Subcutaneous adipose tissue (tissue), 4 donors: ENCODE results near the gene WDR37. TPM values are rescaled to one million over a fixed set of nuclear protein-coding genes. Genes with fewer than 3 reads are reported as not detected.

ENCODE experiments used
- CTCF ChIP-seq: fragments of 450-650 bp; IDR thresholded peaks from one replicate; pipeline ENCODE4 v1.5.1; 2016; ENCODE audit warnings: low read depth, mild to moderate bottlenecking, control low read depth, antibody characterized with exemption, moderate library complexity
- total RNA-seq, 4 donors: library from RNA; depleted of rRNA; stranded (reverse); fragments of >200 nt; gene quantifications; one replicate each; pipeline ENCODE4 v1.1.0, GENCODE V29; 2016

WDR37 gene
- total RNA-seq, 4 donors from 2014 or later, result 11.4 to 16.0 (median 15.0) TPM

GRCh38 chr10:1116696-1117280 is 60.6 kb downstream of the WDR37 start:
- TF ChIP-seq CTCF, result no peak

GRCh38 chr10:1117651-1118050 is 61.5 kb downstream of the WDR37 start:
- no peak for TF ChIP-seq CTCF

GRCh38 chr10:1119027-1119426 is 62.8 kb downstream of the WDR37 start:
- no peak for TF ChIP-seq CTCF

GRCh38 chr10:1119501-1119900 is 63.3 kb downstream of the WDR37 start:
- TF ChIP-seq CTCF, result no peak

GRCh38 chr10:1120306-1120705 is 64.1 kb downstream of the WDR37 start:
- TF ChIP-seq CTCF, result no peak

GRCh38 chr10:1120801-1121211 is 64.6 kb downstream of the WDR37 start:
- no peak for TF ChIP-seq CTCF

GRCh38 chr10:1121271-1121970 is 65.2 kb downstream of the WDR37 start:
- no peak for TF ChIP-seq CTCF
